ENCODE data around the gene CDC42SE1.

DNA sequence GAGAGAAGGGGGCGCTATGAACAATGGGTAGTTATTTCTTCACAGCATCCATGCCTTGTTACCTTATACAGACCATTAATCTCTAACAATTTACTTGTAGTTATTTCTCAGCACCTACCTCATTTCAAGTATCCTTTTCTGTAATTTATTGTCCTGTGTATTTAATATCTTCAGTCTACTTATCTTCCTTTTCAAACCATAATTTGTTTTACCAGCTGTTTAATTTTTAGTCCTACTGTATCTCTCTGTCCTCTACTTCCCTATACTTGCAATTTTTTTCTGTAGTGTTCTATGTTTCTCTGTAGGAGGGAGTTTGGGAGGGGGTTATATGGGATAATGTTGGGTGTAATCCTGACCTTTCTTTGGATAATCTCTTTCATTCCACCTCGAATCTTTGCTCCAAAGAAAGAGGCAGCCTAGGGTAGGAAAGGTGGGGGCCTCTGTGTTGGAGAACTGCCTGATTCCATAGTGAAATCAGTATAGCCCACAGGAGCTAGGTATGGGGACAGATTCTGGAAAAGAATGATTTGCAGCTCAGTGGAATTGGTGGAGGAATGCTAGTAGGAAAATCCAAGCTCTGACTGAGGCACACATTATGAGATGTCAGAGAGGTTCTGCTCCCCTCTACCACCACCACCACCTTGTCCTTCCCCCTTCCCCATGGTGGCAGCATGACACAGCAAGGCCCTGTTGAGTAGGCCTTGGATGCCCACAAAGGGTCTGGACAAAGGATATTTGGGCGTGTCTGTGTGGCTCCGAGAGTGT, 1.4 kb upstream of the CDC42SE1 start:
- TF ChIP-seq POLR2AphosphoS5 (IDR thresholded peaks at IDR 0.05; ENCODE audit: borderline replicate concordance, low read depth, low read length) (no peak), EZH2 (IDR thresholded peaks at IDR 0.05) (no peak), FOXP2 (optimal IDR thresholded peaks at IDR 0.05; ENCODE audit: control extremely low read depth, extremely low read length, insufficient read depth) (no peak)
